ENCODE results near the gene IL33.

The IL33 gene

GRCh38 chr9:6237267-6237666 lies 21.7 kb downstream of the IL33 start:
- Histone ChIP-seq H3K27ac (ENCODE audit: low read depth, low read length) (no peak overlapping the region), H3K4me1 (ENCODE audit: insufficient read depth, low read length) (no peaks in the 10 kb centered on the region), H3K27me3 (ENCODE audit: insufficient read depth, low read length) (no peaks in the 10 kb centered on the region), H3K9me3 (ENCODE audit: insufficient read depth, low read depth, low read length) (peaks cover 6% of the 10 kb centered on the region; the same call in 1 of the 2 replicates), H3K4me3 (ENCODE audit: low read length) (no peak overlapping the region), H3K36me3 (ENCODE audit: insufficient read depth, low read length) (no peaks in the 10 kb centered on the region), H3K9ac (ENCODE audit: low read depth, low read length) (no peak overlapping the region)
- no CpG with 5 or more reads among the region's 2 CpGs for WGBS

GRCh38 chr9:6239048-6239461 lies 23.4 kb downstream of the IL33 start:
- Histone ChIP-seq H3K4me1 (ENCODE audit: insufficient read depth, low read length) (no peaks in the 10 kb centered on the region), H3K36me3 (ENCODE audit: insufficient read depth, low read length) (no peaks in the 10 kb centered on the region), H3K9ac (ENCODE audit: low read depth, low read length) (no peak overlapping the region), H3K9me3 (ENCODE audit: insufficient read depth, low read depth, low read length) (peaks cover 6% of the 10 kb centered on the region; the same call in 1 of the 2 replicates), H3K27me3 (ENCODE audit: insufficient read depth, low read length) (no peaks in the 10 kb centered on the region), H3K27ac (ENCODE audit: low read depth, low read length) (no peak overlapping the region), H3K4me3 (ENCODE audit: low read length) (no peak overlapping the region)
- WGBS: 93% methylated on average over 5 of the region's 5 CpGs

- Histone ChIP-seq H3K9ac (ENCODE audit: low read depth, low read length) (no peak overlapping the region), H3K27ac (ENCODE audit: low read depth, low read length) (no peak overlapping the region), H3K4me1 (ENCODE audit: insufficient read depth, low read length) (no peaks in the 10 kb centered on the region), H3K27me3 (ENCODE audit: insufficient read depth, low read length) (no peaks in the 10 kb centered on the region), H3K4me3 (ENCODE audit: low read length) (no peak overlapping the region), H3K9me3 (ENCODE audit: insufficient read depth, low read depth, low read length) (peaks cover 6% of the 10 kb centered on the region; the same call in 1 of the 2 replicates), H3K36me3 (ENCODE audit: insufficient read depth, low read length) (no peaks in the 10 kb centered on the region)
- WGBS: 98% methylated on average over 2 of the region's 2 CpGs
Measured at GRCh38 chr9:6239694-6240093, 24.1 kb downstream of the IL33 start.

GRCh38 chr9:6243746-6244145 lies 28.1 kb downstream of the IL33 start:
- H3K27ac ChIP-seq (ENCODE audit: low read depth, low read length): no peak overlapping the region
- no peak overlapping the region for H3K9ac ChIP-seq (ENCODE audit: low read depth, low read length)
- no peaks in the 10 kb centered on the region for H3K4me1 ChIP-seq (ENCODE audit: insufficient read depth, low read length)
- peaks cover 6% of the 10 kb centered on the region; the same call in 1 of the 2 replicates for H3K9me3 ChIP-seq (ENCODE audit: insufficient read depth, low read depth, low read length)
- H3K4me3 ChIP-seq (ENCODE audit: low read length): no peak overlapping the region
- no peaks in the 10 kb centered on the region for H3K27me3 ChIP-seq (ENCODE audit: insufficient read depth, low read length)
- no peaks in the 10 kb centered on the region for H3K36me3 ChIP-seq (ENCODE audit: insufficient read depth, low read length)

DNA sequence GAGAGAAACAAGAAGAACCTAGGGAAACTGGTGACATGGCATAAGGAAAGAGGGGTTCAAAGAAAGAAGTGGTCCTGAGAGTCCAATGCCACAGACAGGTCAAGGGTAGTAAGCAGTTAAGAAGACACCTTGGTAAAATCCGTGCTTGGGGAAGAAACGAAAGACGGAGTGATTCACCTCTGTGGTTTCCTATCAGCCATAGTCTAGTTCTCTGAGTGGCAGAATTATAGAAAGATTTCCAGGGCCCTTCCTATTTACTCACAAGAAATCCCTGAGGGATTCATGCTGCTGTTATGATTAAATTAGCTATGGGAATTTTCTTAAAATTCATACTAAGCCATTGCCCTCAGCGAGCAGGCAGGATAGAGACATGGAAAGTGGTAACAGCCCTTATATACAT lies 31.7 kb downstream of the IL33 start:
- 69% methylated on average over 4 of the region's 4 CpGs for WGBS
- no peak overlapping the region for H3K9ac ChIP-seq (ENCODE audit: low read depth, low read length)

GRCh38 chr9:6268826-6269397 lies 53.3 kb downstream of the IL33 start:
- Histone ChIP-seq H3K4me1 (ENCODE audit: insufficient read depth, low read length) (no peaks in the 10 kb centered on the region), H3K27me3 (ENCODE audit: insufficient read depth, low read length) (no peaks in the 10 kb centered on the region), H3K4me3 (ENCODE audit: low read length) (no peak overlapping the region), H3K36me3 (ENCODE audit: insufficient read depth, low read length) (no peaks in the 10 kb centered on the region), H3K27ac (ENCODE audit: low read depth, low read length) (no peak overlapping the region), H3K9ac (ENCODE audit: low read depth, low read length) (no peak overlapping the region), H3K9me3 (ENCODE audit: insufficient read depth, low read depth, low read length) (peaks cover 14% of the 10 kb centered on the region)
- 86% methylated on average over 2 of the region's 3 CpGs for WGBS

More for the DNA sequence above, 31.7 kb downstream of the IL33 start:
- H3K36me3 ChIP-seq (ENCODE audit: insufficient read depth, low read length): no peaks in the 10 kb centered on the region
- H3K27ac ChIP-seq (ENCODE audit: low read depth, low read length): no peak overlapping the region
- H3K4me1 ChIP-seq (ENCODE audit: insufficient read depth, low read length): no peaks in the 10 kb centered on the region
- no peaks in the 10 kb centered on the region for H3K27me3 ChIP-seq (ENCODE audit: insufficient read depth, low read length)
- no peaks in the 10 kb centered on the region for H3K9me3 ChIP-seq (ENCODE audit: insufficient read depth, low read depth, low read length)
- H3K4me3 ChIP-seq (ENCODE audit: low read length): no peak overlapping the region

DNA sequence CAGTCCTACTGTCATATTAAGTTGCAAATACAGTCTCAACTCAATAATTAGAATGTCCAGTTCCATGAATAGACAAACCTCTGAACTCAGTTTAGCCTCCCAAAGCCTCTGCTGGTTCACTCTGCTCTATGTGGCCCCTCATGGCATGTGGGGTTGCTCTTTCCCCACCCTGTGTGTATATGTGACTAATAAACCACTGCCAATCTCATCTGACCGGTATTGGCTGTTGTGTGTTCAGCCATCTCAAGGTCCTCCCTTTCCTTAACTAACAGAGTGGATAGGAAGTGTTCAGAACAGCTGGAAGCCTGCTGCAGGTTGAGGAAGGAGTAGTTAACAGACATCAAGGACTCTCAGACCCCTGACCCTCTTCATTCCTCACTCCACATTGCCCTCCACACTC lies 55.3 kb downstream of the IL33 start:
- 63% methylated on average over 1 of the region's 1 CpG for WGBS
- no peak overlapping the region for H3K9ac ChIP-seq (ENCODE audit: low read depth, low read length)
- H3K27me3 ChIP-seq (ENCODE audit: insufficient read depth, low read length): no peaks in the 10 kb centered on the region
- H3K9me3 ChIP-seq (ENCODE audit: insufficient read depth, low read depth, low read length): no peaks in the 10 kb centered on the region
- H3K27ac ChIP-seq (ENCODE audit: low read depth, low read length): no peak overlapping the region
- no peaks in the 10 kb centered on the region for H3K36me3 ChIP-seq (ENCODE audit: insufficient read depth, low read length)
- no peak overlapping the region for H3K4me3 ChIP-seq (ENCODE audit: low read length)
- H3K4me1 ChIP-seq (ENCODE audit: insufficient read depth, low read length): no peaks in the 10 kb centered on the region

GRCh38 chr9:6271508-6272228 lies 56.1 kb downstream of the IL33 start:
- Histone ChIP-seq H3K36me3 (ENCODE audit: insufficient read depth, low read length) (no peaks in the 10 kb centered on the region), H3K9ac (ENCODE audit: low read depth, low read length) (no peak overlapping the region), H3K4me1 (ENCODE audit: insufficient read depth, low read length) (no peaks in the 10 kb centered on the region), H3K4me3 (ENCODE audit: low read length) (no peak overlapping the region), H3K27me3 (ENCODE audit: insufficient read depth, low read length) (no peaks in the 10 kb centered on the region), H3K9me3 (ENCODE audit: insufficient read depth, low read depth, low read length) (no peaks in the 10 kb centered on the region), H3K27ac (ENCODE audit: low read depth, low read length) (no peak overlapping the region)
- 95% methylated on average over 2 of the region's 3 CpGs for WGBS

GRCh38 chr9:6272229-6272598 lies 56.6 kb downstream of the IL33 start:
- H3K4me1 ChIP-seq (ENCODE audit: insufficient read depth, low read length): no peaks in the 10 kb centered on the region
- H3K4me3 ChIP-seq (ENCODE audit: low read length): no peak overlapping the region
- H3K27ac ChIP-seq (ENCODE audit: low read depth, low read length): no peak overlapping the region

GRCh38 chr9:6277417-6277816 lies 61.8 kb downstream of the IL33 start:
- Histone ChIP-seq H3K4me3 (ENCODE audit: low read length) (no peak overlapping the region), H3K36me3 (ENCODE audit: insufficient read depth, low read length) (no peaks in the 10 kb centered on the region), H3K4me1 (ENCODE audit: insufficient read depth, low read length) (no peaks in the 10 kb centered on the region), H3K9ac (ENCODE audit: low read depth, low read length) (no peak overlapping the region), H3K27ac (ENCODE audit: low read depth, low read length) (no peak overlapping the region), H3K9me3 (ENCODE audit: insufficient read depth, low read depth, low read length) (no peaks in the 10 kb centered on the region), H3K27me3 (ENCODE audit: insufficient read depth, low read length) (no peaks in the 10 kb centered on the region)
- WGBS: 63% methylated on average over 3 of the region's 3 CpGs

More at GRCh38 chr9:6272229-6272598, 56.6 kb downstream of the IL33 start:
- no peaks in the 10 kb centered on the region for H3K27me3 ChIP-seq (ENCODE audit: insufficient read depth, low read length)
- H3K9ac ChIP-seq (ENCODE audit: low read depth, low read length): no peak overlapping the region
- no peaks in the 10 kb centered on the region for H3K36me3 ChIP-seq (ENCODE audit: insufficient read depth, low read length)
- no peaks in the 10 kb centered on the region for H3K9me3 ChIP-seq (ENCODE audit: insufficient read depth, low read depth, low read length)

DNA sequence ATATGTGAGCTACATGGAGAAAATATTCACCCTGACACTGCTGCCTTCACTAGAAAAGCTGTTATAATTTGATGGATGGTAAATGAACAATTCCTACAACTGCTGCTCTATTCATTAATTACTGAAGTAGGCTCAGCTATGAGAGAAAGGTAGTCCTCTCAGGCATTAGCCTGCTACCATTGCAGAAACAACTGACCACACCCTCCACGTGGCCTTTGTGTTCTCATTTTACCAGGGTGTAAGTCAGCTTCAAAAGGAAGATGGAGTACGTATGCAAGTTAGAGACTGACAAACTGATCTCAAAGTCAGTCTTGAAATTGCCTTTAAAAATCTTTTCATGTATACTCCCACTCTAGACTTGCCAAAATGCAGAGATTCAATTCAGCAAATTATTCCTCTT lies 86.3 kb downstream of the IL33 start:
- Histone ChIP-seq H3K27me3 (ENCODE audit: insufficient read depth, low read length) (no peaks in the 10 kb centered on the region), H3K4me3 (ENCODE audit: low read length) (no peak overlapping the region), H3K36me3 (ENCODE audit: insufficient read depth, low read length) (no peaks in the 10 kb centered on the region), H3K9ac (ENCODE audit: low read depth, low read length) (no peak overlapping the region), H3K4me1 (ENCODE audit: insufficient read depth, low read length) (no peaks in the 10 kb centered on the region), H3K9me3 (ENCODE audit: insufficient read depth, low read depth, low read length) (no peaks in the 10 kb centered on the region), H3K27ac (ENCODE audit: low read depth, low read length) (no peak overlapping the region)
- 60% methylated on average over 1 of the region's 2 CpGs for WGBS

- no peaks in the 10 kb centered on the region for H3K9me3 ChIP-seq (ENCODE audit: insufficient read depth, low read depth, low read length)
- H3K4me3 ChIP-seq (ENCODE audit: low read length): no peak overlapping the region
- no peaks in the 10 kb centered on the region for H3K36me3 ChIP-seq (ENCODE audit: insufficient read depth, low read length)
- H3K27ac ChIP-seq (ENCODE audit: low read depth, low read length): no peak overlapping the region
- no peak overlapping the region for H3K9ac ChIP-seq (ENCODE audit: low read depth, low read length)
- H3K4me1 ChIP-seq (ENCODE audit: insufficient read depth, low read length): no peaks in the 10 kb centered on the region
- H3K27me3 ChIP-seq (ENCODE audit: insufficient read depth, low read length): no peaks in the 10 kb centered on the region
Measured at GRCh38 chr9:6302417-6302816, 86.8 kb downstream of the IL33 start.
